Keratinocyte (primary cell): ENCODE results near the gene CAST.

Experiments used
- EZH2 ChIP-seq: IDR thresholded peaks from one replicate; pipeline ENCODE4 v1.6.1; 2012; ENCODE audit warnings: inconsistent platforms, mild to moderate bottlenecking, low read length, moderate library complexity
- TF ChIP-seq, protein P1 (sequence below), 3 experiments: IDR thresholded peaks in 1 of 3; conservative IDR thresholded peaks in 1 of 3; optimal IDR thresholded peaks in 1 of 3; 2 replicates in 2 of 3; 3 replicates in 1 of 3; pipeline versions ENCODE3 to v1.5.1; 2011; ENCODE audit warnings: low read length in 3 of 3, mild to moderate bottlenecking in 3 of 3, moderate library complexity in 2 of 3, control low read depth in 1 of 3, inconsistent platforms in 1 of 3; ENCODE audit not compliant: insufficient read depth in 2 of 3; ENCODE audit errors: extremely low read depth in 1 of 3

DNA sequence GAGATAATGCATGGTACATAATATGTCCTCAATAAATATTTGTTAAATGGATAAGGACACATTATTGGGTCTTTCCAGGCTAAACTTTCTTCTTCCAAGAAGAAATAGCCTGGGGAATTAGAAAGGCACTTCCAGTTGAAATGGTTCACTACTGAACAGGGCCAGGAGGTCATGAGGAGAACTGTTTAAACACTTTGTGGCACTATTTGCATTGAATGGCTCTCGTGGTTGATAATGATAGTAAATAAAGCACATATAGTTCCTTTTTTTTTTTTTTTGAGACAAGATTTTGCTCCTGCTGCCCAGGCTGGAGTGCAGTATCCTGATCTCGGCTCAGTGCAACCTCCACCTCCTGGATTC, 19.9 kb upstream of the CAST start:
- TF ChIP-seq, protein P1, sequence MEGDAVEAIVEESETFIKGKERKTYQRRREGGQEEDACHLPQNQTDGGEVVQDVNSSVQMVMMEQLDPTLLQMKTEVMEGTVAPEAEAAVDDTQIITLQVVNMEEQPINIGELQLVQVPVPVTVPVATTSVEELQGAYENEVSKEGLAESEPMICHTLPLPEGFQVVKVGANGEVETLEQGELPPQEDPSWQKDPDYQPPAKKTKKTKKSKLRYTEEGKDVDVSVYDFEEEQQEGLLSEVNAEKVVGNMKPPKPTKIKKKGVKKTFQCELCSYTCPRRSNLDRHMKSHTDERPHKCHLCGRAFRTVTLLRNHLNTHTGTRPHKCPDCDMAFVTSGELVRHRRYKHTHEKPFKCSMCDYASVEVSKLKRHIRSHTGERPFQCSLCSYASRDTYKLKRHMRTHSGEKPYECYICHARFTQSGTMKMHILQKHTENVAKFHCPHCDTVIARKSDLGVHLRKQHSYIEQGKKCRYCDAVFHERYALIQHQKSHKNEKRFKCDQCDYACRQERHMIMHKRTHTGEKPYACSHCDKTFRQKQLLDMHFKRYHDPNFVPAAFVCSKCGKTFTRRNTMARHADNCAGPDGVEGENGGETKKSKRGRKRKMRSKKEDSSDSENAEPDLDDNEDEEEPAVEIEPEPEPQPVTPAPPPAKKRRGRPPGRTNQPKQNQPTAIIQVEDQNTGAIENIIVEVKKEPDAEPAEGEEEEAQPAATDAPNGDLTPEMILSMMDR (optimal IDR thresholded peaks at IDR 0.05 in 1 of 3, IDR thresholded peaks at IDR 0.05 in 1 of 3, conservative IDR thresholded peaks at IDR 0.05 in 1 of 3; ENCODE audit: extremely low read depth in 1 of 3, insufficient read depth in 2 of 3, low read length in 3 of 3) = no peak
- TF ChIP-seq EZH2 = no peak
